Testis (tissue), 2 donors: ENCODE measurements around the gene INTS6.
"Not testable (repeated sequence)": the region's sequence is repeated elsewhere in the genome, so short reads cannot be mapped to it uniquely, and the experiment has no call there.

ENCODE experiments used
- CTCF ChIP-seq, 3 experiments: fragments of 450-650 bp in 2 of 3; fragments of 200-600 bp in 1 of 3; sonication (generic) in 1 of 3; IDR thresholded peaks; one replicate each; pipeline ENCODE4 v1.5.1; 2016 to 2019; ENCODE audit warnings: antibody characterized with exemption in 3 of 3, mild to moderate bottlenecking in 2 of 3, moderate library complexity in 1 of 3
- POLR2A ChIP-seq: fragments of 450-650 bp; IDR thresholded peaks from one replicate; pipeline ENCODE4 v1.6.1; 2017; ENCODE audit warnings: antibody characterized with exemption, mild to moderate bottlenecking, moderate library complexity

- not testable (repeated sequence) for TF ChIP-seq POLR2A; CTCF (IDR thresholded peaks at IDR 0.05)
Measured at GRCh38 chr13:51415339-51415738, 37.5 kb downstream of the INTS6 start.
